ENCODE measurements around the gene PUS10. TPM values are rescaled to one million over a fixed set of nuclear protein-coding genes. Genes with fewer than 3 reads are reported as not detected.

PUS10 gene
- total RNA-seq, 4 donors from 2014 or later = 1.0 to 5.0 (median 3.5) TPM

- Histone ChIP-seq H3K4me1 (no peaks in the 10 kb centered on the region), H3K27me3 (no peaks in the 10 kb centered on the region), H3K9me3 (no peaks in the 10 kb centered on the region), H3K36me3 (peaks cover 0 to under 1% of the 10 kb centered on the region in 2 donors), H3K27ac (no peak overlapping the region), H3K4me3 (no peak overlapping the region)
- no peak for TF ChIP-seq POLR2A (IDR thresholded peaks at IDR 0.05)
- TF ChIP-seq, protein P1, sequence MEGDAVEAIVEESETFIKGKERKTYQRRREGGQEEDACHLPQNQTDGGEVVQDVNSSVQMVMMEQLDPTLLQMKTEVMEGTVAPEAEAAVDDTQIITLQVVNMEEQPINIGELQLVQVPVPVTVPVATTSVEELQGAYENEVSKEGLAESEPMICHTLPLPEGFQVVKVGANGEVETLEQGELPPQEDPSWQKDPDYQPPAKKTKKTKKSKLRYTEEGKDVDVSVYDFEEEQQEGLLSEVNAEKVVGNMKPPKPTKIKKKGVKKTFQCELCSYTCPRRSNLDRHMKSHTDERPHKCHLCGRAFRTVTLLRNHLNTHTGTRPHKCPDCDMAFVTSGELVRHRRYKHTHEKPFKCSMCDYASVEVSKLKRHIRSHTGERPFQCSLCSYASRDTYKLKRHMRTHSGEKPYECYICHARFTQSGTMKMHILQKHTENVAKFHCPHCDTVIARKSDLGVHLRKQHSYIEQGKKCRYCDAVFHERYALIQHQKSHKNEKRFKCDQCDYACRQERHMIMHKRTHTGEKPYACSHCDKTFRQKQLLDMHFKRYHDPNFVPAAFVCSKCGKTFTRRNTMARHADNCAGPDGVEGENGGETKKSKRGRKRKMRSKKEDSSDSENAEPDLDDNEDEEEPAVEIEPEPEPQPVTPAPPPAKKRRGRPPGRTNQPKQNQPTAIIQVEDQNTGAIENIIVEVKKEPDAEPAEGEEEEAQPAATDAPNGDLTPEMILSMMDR (IDR thresholded peaks at IDR 0.05 in 4 of 5, conservative IDR thresholded peaks at IDR 0.05 in 1 of 5) = no peak
- no peak for DNase-seq
- no peak for ATAC-seq
- in situ Hi-C loops (cut with MboI; ENCODE audit: low sequenced_read_pairs in 4 of 4) (no loop called here), intact Hi-C loops (cut with DNase I; ENCODE audit: low total_unique reads) (no loop called here)
These were observed 53.2 kb downstream of the PUS10 start for GRCh38 chr2:60964651-60965498.

DNA sequence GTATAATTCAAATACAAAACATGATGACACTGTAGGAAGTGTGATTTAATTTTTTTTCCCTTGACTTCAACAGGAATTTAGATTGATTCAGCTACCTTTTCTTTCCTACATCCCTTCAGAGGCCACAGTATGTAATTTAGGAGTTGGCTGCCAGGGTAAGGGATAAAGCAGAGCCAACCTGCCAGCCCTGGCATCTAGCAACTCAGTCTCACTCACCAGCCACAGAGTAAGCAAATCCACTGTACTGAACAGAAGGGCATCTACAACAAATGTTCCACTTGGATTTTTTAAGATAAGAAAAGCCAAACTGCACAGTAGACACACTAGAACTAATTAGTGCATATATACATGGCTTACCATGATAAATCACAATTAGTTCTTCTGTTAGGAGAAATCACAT, 54.9 kb downstream of the PUS10 start:
- no peaks in the 10 kb centered on the region for H3K27me3 ChIP-seq
- H3K36me3 ChIP-seq = peaks cover 0 to 4% of the 10 kb centered on the region in 2 donors
- ATAC-seq = no peak
- no peaks in the 10 kb centered on the region for H3K4me1 ChIP-seq
- H3K27ac ChIP-seq = no peak overlapping the region
- no peaks in the 10 kb centered on the region for H3K9me3 ChIP-seq
- no peak overlapping the region for H3K4me3 ChIP-seq
- no peak for DNase-seq
- in situ Hi-C loops (cut with MboI; ENCODE audit: low sequenced_read_pairs in 4 of 4) (no loop called here), intact Hi-C loops (cut with DNase I; ENCODE audit: low total_unique reads) (no loop called here)
- TF ChIP-seq POLR2A (IDR thresholded peaks at IDR 0.05) = no peak
- TF ChIP-seq, protein P1 (IDR thresholded peaks at IDR 0.05 in 4 of 5, conservative IDR thresholded peaks at IDR 0.05 in 1 of 5) = no peak

- in situ Hi-C loops (cut with MboI; ENCODE audit: low sequenced_read_pairs in 4 of 4) (no loop called here), intact Hi-C loops (cut with DNase I; ENCODE audit: low total_unique reads) (no loop called here)
- Histone ChIP-seq H3K9me3 (no peaks in the 10 kb centered on the region), H3K4me1 (no peaks in the 10 kb centered on the region), H3K36me3 (peaks cover 0 to 4% of the 10 kb centered on the region in 2 donors), H3K4me3 (no peak overlapping the region), H3K27me3 (no peaks in the 10 kb centered on the region), H3K27ac (no peak overlapping the region)
- no peak for ATAC-seq
- no peak for DNase-seq
- TF ChIP-seq, protein P1 (IDR thresholded peaks at IDR 0.05 in 4 of 5, conservative IDR thresholded peaks at IDR 0.05 in 1 of 5) = no peak
- no peak for TF ChIP-seq POLR2A (IDR thresholded peaks at IDR 0.05)
These were observed 55.5 kb downstream of the PUS10 start for GRCh38 chr2:60962528-60962927.

GRCh38 chr2:60961457-60961856, 56.6 kb downstream of the PUS10 start:
- Histone ChIP-seq H3K27ac (no peak overlapping the region), H3K4me1 (no peaks in the 10 kb centered on the region), H3K9me3 (no peaks in the 10 kb centered on the region), H3K27me3 (no peaks in the 10 kb centered on the region), H3K4me3 (no peak overlapping the region), H3K36me3 (peaks cover 0 to 4% of the 10 kb centered on the region in 2 donors)
- ATAC-seq = no peak
- intact Hi-C loops (cut with DNase I; ENCODE audit: low total_unique reads) (no loop called here), in situ Hi-C loops (cut with MboI; ENCODE audit: low sequenced_read_pairs in 4 of 4) (no loop called here)
- TF ChIP-seq, protein P1 (IDR thresholded peaks at IDR 0.05 in 4 of 5, conservative IDR thresholded peaks at IDR 0.05 in 1 of 5) = no peak
- no peak for TF ChIP-seq POLR2A (IDR thresholded peaks at IDR 0.05)
- DNase-seq = no peak
